PC-3 (cell line): ENCODE results near the gene MGAT4B.

ENCODE experiments used
- EZH2 ChIP-seq: fragments of 300-600 bp; sonication (generic); IDR thresholded peaks from one replicate; pipeline ENCODE4 v1.6.1; 2017; ENCODE audit warnings: antibody characterized with exemption, mild to moderate bottlenecking, low read length; ENCODE audit not compliant: unreplicated experiment
- TF ChIP-seq, protein P1 (sequence below): fragments of 300-600 bp; sonication (generic); conservative IDR thresholded peaks from 2 replicates; pipeline ENCODE4 v1.5.1; 2017; ENCODE audit warnings: antibody characterized with exemption, low read depth, mild to moderate bottlenecking, low read length

GRCh38 chr5:179800071-179800695 is 6.5 kb downstream of the MGAT4B start:
- TF ChIP-seq, protein P1, sequence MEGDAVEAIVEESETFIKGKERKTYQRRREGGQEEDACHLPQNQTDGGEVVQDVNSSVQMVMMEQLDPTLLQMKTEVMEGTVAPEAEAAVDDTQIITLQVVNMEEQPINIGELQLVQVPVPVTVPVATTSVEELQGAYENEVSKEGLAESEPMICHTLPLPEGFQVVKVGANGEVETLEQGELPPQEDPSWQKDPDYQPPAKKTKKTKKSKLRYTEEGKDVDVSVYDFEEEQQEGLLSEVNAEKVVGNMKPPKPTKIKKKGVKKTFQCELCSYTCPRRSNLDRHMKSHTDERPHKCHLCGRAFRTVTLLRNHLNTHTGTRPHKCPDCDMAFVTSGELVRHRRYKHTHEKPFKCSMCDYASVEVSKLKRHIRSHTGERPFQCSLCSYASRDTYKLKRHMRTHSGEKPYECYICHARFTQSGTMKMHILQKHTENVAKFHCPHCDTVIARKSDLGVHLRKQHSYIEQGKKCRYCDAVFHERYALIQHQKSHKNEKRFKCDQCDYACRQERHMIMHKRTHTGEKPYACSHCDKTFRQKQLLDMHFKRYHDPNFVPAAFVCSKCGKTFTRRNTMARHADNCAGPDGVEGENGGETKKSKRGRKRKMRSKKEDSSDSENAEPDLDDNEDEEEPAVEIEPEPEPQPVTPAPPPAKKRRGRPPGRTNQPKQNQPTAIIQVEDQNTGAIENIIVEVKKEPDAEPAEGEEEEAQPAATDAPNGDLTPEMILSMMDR = no peak
- TF ChIP-seq EZH2 = no peak
